ENCODE data around the gene DHCR24. TPM values are rescaled to one million over a fixed set of nuclear protein-coding genes. Genes with fewer than 3 reads are reported as not detected.

Gene DHCR24
- total and polyA plus RNA-seq, 2 donors (not counting 3 experiments of a cell fraction or from before 2014, with no cell fraction given): 223 to 239 TPM

DNA sequence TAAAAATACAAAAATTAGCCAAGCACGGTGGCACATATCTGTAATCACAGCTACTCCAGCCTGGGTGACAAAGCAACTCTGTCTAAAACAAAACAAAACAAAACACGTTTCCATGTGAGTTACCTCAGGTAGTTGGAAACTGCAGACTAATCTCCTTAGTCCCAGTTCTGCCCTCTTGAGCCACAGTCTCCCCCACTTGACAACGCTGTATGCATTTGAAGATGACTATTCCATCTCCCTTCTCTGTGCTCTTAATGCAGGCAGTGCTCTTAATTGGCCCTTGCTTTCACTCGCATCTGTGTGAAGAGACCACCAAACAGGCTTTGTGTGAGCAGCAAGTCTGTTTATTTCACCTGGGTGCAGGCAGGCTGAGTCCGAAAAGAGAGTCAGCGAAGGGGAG is 19.6 kb upstream of the DHCR24 start:
- no peak overlapping the region for H3K27ac ChIP-seq (ENCODE audit: insufficient read depth, low read depth, low read length)
- H3K4me3 ChIP-seq (replicated peaks in 1 of 3; ENCODE audit: insufficient read depth in 1 of 3, low read depth in 1 of 3, low read length in 3 of 3): no peak overlapping the region
- H3K27me3 ChIP-seq (ENCODE audit: control insufficient read depth in 2 of 2, insufficient read depth in 2 of 2, low read length in 2 of 2): peaks cover 0 to 14% of the 10 kb centered on the region in 2 experiments
- DNase-seq (ENCODE audit: low read depth, low spot score) (no peak), FAIRE-seq (no peak)
- TF ChIP-seq GATA2 (IDR thresholded peaks at IDR 0.05; ENCODE audit: insufficient read depth, insufficient read length, low read depth, low read length): no peak
- no peak for TF ChIP-seq POLR2AphosphoS5 (IDR thresholded peaks at IDR 0.05; ENCODE audit: insufficient read depth, low read depth, low read length)
- TF ChIP-seq FOS (IDR thresholded peaks at IDR 0.05; ENCODE audit: borderline replicate concordance, insufficient read depth, low read length): no peak
- no peak for TF ChIP-seq EZH2 (IDR thresholded peaks at IDR 0.05; ENCODE audit: borderline replicate concordance, low read depth, low read length, severe bottlenecking)
- TF ChIP-seq, protein P1, sequence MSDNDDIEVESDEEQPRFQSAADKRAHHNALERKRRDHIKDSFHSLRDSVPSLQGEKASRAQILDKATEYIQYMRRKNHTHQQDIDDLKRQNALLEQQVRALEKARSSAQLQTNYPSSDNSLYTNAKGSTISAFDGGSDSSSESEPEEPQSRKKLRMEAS (IDR thresholded peaks at IDR 0.05; ENCODE audit: insufficient read depth, insufficient read length): no peak
- TF ChIP-seq, protein P2, sequence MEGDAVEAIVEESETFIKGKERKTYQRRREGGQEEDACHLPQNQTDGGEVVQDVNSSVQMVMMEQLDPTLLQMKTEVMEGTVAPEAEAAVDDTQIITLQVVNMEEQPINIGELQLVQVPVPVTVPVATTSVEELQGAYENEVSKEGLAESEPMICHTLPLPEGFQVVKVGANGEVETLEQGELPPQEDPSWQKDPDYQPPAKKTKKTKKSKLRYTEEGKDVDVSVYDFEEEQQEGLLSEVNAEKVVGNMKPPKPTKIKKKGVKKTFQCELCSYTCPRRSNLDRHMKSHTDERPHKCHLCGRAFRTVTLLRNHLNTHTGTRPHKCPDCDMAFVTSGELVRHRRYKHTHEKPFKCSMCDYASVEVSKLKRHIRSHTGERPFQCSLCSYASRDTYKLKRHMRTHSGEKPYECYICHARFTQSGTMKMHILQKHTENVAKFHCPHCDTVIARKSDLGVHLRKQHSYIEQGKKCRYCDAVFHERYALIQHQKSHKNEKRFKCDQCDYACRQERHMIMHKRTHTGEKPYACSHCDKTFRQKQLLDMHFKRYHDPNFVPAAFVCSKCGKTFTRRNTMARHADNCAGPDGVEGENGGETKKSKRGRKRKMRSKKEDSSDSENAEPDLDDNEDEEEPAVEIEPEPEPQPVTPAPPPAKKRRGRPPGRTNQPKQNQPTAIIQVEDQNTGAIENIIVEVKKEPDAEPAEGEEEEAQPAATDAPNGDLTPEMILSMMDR (IDR thresholded peaks at IDR 0.05; ENCODE audit: extremely low read depth in 1 of 2, insufficient read depth in 1 of 2, low read depth in 1 of 2, low read length in 2 of 2): no peak
- ChIA-PET CTCF (no interaction called here), POLR2A (no interaction called here)
- no peak overlapping the region for H3K9ac ChIP-seq (replicated peaks; ENCODE audit: extremely low read depth, insufficient read depth, low read length)
- H3K36me3 ChIP-seq (ENCODE audit: control insufficient read depth in 2 of 2, extremely low read depth in 1 of 2, insufficient read depth in 2 of 2, low read length in 2 of 2): no peaks in the 10 kb centered on the region
- H3K9me1 ChIP-seq (replicated peaks; ENCODE audit: control insufficient read depth, extremely low read depth, insufficient read depth, low read length): no peaks in the 10 kb centered on the region
- H3K9me3 ChIP-seq (replicated peaks; ENCODE audit: control insufficient read depth, insufficient read depth, low read length): no peaks in the 10 kb centered on the region
- H3K4me2 ChIP-seq (ENCODE audit: insufficient read depth, low read length): no peak overlapping the region
- no peaks in the 10 kb centered on the region for H3K4me1 ChIP-seq (ENCODE audit: control insufficient read depth, extremely low read depth, insufficient read depth, low read length)
- intact Hi-C loops (cut with micrococcal nuclease) (no loop called here), dilution Hi-C loops (cut with MboI; ENCODE audit: extremely low pct_ligation_motif_present, low sequenced_read_pairs) (no loop called here)
- no peak overlapping the region for H2AFZ ChIP-seq (ENCODE audit: low read depth, low read length)
- no TSS peak for BruUV-seq (replicated peaks)
- no peaks in the 10 kb centered on the region for H4K20me1 ChIP-seq (replicated peaks; ENCODE audit: control insufficient read depth, extremely low read depth, insufficient read depth, low read length)
- H3K79me2 ChIP-seq (ENCODE audit: control insufficient read depth, insufficient read depth, low read length): no peaks in the 10 kb centered on the region

All from endothelial cell of umbilical vein (primary cell).